GM18909 (cell line): ENCODE results near the gene SPRED2.
"Not testable (repeated sequence)": the region's sequence is repeated elsewhere in the genome, so short reads cannot be mapped to it uniquely, and the experiment has no call there.

Experiments used
- ATAC-seq: cut with Tn5 transposase; IDR thresholded peaks from one replicate; pipeline ENCODE4 v1.9.1; 2021; ENCODE audit warnings: mild to moderate bottlenecking; ENCODE audit not compliant: unreplicated experiment, poor library complexity

Gene SPRED2

GRCh38 chr2:65351948-65352595 is 80.3 kb downstream of the SPRED2 start:
- ATAC-seq, result no peak

- no peak for ATAC-seq
Measured at GRCh38 chr2:65351234-65351947, 81.0 kb downstream of the SPRED2 start.

- no peak for ATAC-seq
Measured at GRCh38 chr2:65350651-65351056, 81.7 kb downstream of the SPRED2 start.

- no peak for ATAC-seq
Measured at GRCh38 chr2:65349863-65350262, 82.5 kb downstream of the SPRED2 start.

GRCh38 chr2:65347913-65348312 is 84.5 kb downstream of the SPRED2 start:
- no peak for ATAC-seq

GRCh38 chr2:65345631-65346030 is 86.8 kb downstream of the SPRED2 start:
- no peak for ATAC-seq

GRCh38 chr2:65344689-65345088 is 87.7 kb downstream of the SPRED2 start:
- ATAC-seq, result no peak

- no peak for ATAC-seq
Measured at GRCh38 chr2:65344182-65344581, 88.2 kb downstream of the SPRED2 start.

GRCh38 chr2:65343386-65343785 is 89.0 kb downstream of the SPRED2 start:
- no peak for ATAC-seq

- ATAC-seq, result no peak
Measured at GRCh38 chr2:65340898-65341681, 91.3 kb downstream of the SPRED2 start.

GRCh38 chr2:65339648-65340047 is 92.8 kb downstream of the SPRED2 start:
- ATAC-seq, result no peak

- ATAC-seq, result not testable (repeated sequence)
Measured at GRCh38 chr2:65338830-65339495, 93.4 kb downstream of the SPRED2 start.

- not testable (repeated sequence) for ATAC-seq
Measured at GRCh38 chr2:65337915-65338314, 94.5 kb downstream of the SPRED2 start.

GRCh38 chr2:65334714-65335113 is 97.7 kb downstream of the SPRED2 start:
- no peak for ATAC-seq

GRCh38 chr2:65331336-65332025 is 100.9 kb downstream of the SPRED2 start:
- no peak for ATAC-seq

- ATAC-seq, result no peak
Measured at GRCh38 chr2:65329525-65329924, 102.9 kb downstream of the SPRED2 start.

GRCh38 chr2:65326276-65326675 is 106.1 kb downstream of the SPRED2 start:
- no peak for ATAC-seq

GRCh38 chr2:65325066-65325465 is 107.3 kb downstream of the SPRED2 start:
- ATAC-seq, result no peak

- no peak for ATAC-seq
Measured at GRCh38 chr2:65320946-65321345, 111.5 kb downstream of the SPRED2 start.
